ENCODE measurements around the gene CFAP90. TPM values are rescaled to one million over a fixed set of nuclear protein-coding genes. Genes with fewer than 3 reads are reported as not detected.

CFAP90 gene
- total RNA-seq, 1 donor from 2014 or later, result not detected

DNA sequence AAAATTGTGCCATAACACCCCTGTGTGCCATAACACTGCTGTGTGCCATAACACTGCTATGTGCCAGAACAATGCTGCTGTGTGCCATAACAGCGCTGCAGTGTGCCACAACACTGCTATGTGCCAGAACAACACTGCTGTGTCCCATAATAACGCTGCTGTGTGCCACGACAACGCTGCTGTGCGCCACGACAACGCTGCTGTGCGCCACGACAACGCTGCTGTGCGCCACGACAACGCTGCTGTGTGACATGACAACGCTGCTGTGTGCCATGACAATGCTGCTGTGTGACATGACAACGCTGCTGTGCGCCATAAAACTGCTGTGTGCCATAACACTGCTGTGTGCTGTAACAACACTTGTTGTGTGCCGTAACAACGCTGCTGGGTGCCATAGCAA is 25.9 kb downstream of the CFAP90 start:
- H2AFZ ChIP-seq (replicated peaks), result no peak overlapping the region
- TF ChIP-seq, protein P1, sequence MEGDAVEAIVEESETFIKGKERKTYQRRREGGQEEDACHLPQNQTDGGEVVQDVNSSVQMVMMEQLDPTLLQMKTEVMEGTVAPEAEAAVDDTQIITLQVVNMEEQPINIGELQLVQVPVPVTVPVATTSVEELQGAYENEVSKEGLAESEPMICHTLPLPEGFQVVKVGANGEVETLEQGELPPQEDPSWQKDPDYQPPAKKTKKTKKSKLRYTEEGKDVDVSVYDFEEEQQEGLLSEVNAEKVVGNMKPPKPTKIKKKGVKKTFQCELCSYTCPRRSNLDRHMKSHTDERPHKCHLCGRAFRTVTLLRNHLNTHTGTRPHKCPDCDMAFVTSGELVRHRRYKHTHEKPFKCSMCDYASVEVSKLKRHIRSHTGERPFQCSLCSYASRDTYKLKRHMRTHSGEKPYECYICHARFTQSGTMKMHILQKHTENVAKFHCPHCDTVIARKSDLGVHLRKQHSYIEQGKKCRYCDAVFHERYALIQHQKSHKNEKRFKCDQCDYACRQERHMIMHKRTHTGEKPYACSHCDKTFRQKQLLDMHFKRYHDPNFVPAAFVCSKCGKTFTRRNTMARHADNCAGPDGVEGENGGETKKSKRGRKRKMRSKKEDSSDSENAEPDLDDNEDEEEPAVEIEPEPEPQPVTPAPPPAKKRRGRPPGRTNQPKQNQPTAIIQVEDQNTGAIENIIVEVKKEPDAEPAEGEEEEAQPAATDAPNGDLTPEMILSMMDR (IDR thresholded peaks at IDR 0.05), result no peak
- TF ChIP-seq EZH2 (IDR thresholded peaks at IDR 0.05), result no peak
- no peak for TF ChIP-seq EZH2phosphoT487 (IDR thresholded peaks at IDR 0.05)
- H3K4me3 ChIP-seq, result no peak overlapping the region
- H3K36me3 ChIP-seq, result no peaks in the 10 kb centered on the region
- no peaks in the 10 kb centered on the region for H3K79me2 ChIP-seq (ENCODE audit: low read depth)
- Mint-ChIP-seq H3K27ac (no peak overlapping the region), H3K27me3 (ENCODE audit: insufficient read depth, low read depth) (no peaks in the 10 kb centered on the region), H3K4me3 (no peak overlapping the region), H3K4me1 (peaks cover 21% of the 10 kb centered on the region), H3K9me3 (no peaks in the 10 kb centered on the region), H3K36me3 (no peaks in the 10 kb centered on the region)
- H4K20me1 ChIP-seq (ENCODE audit: low read depth), result no peaks in the 10 kb centered on the region
- peaks cover 5% of the 10 kb centered on the region for H3K4me1 ChIP-seq
- H3K4me2 ChIP-seq, result no peak overlapping the region
- no peaks in the 10 kb centered on the region for H3K27me3 ChIP-seq
- H3K27ac ChIP-seq, result no peak overlapping the region
- DNase-seq (ENCODE audit: low spot score), result no peak
- H3K9me3 ChIP-seq (ENCODE audit: low read depth), result no peaks in the 10 kb centered on the region
- H3F3A ChIP-seq (ENCODE audit: low read depth), result no peaks in the 10 kb centered on the region
- no peak overlapping the region for H3K9ac ChIP-seq

DNA sequence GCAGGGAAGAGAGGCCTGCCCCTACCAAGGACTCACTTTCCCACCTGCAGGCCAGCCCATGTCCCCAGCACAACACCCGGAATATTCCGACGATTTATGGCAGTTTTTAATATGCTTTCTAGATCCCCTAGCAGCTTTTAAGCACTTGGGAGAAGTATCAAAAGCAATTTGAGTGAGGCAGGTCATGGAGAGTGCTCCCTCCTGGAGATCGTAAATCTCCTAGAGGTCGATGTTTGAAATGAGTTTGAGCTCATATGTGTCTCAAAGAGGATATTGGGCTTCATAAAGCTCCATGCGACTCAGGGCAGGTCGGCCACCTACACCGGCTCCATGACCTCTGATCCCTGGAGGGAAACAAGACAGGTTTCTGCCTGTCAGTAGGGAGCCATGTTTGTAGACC is 27.3 kb downstream of the CFAP90 start:
- no peak for DNase-seq (ENCODE audit: low spot score)
- Histone ChIP-seq H3K79me2 (ENCODE audit: low read depth) (no peaks in the 10 kb centered on the region), H3K36me3 (no peaks in the 10 kb centered on the region), H3K9ac (no peak overlapping the region), H3K4me2 (no peak overlapping the region), H3K4me1 (peaks cover 5% of the 10 kb centered on the region), H3K27ac (no peak overlapping the region), H3K4me3 (no peak overlapping the region), H4K20me1 (ENCODE audit: low read depth) (no peaks in the 10 kb centered on the region), H3F3A (ENCODE audit: low read depth) (no peaks in the 10 kb centered on the region), H3K27me3 (no peaks in the 10 kb centered on the region), H2AFZ (replicated peaks) (no peak overlapping the region), H3K9me3 (ENCODE audit: low read depth) (no peaks in the 10 kb centered on the region)
- Mint-ChIP-seq H3K27me3 (ENCODE audit: insufficient read depth, low read depth) (no peaks in the 10 kb centered on the region), H3K36me3 (no peaks in the 10 kb centered on the region), H3K4me1 (peaks cover 21% of the 10 kb centered on the region), H3K4me3 (no peak overlapping the region), H3K27ac (no peak overlapping the region), H3K9me3 (no peaks in the 10 kb centered on the region)
- no peak for TF ChIP-seq EZH2 (IDR thresholded peaks at IDR 0.05)
- TF ChIP-seq, protein P1 (IDR thresholded peaks at IDR 0.05), result no peak
- no peak for TF ChIP-seq EZH2phosphoT487 (IDR thresholded peaks at IDR 0.05)

DNA sequence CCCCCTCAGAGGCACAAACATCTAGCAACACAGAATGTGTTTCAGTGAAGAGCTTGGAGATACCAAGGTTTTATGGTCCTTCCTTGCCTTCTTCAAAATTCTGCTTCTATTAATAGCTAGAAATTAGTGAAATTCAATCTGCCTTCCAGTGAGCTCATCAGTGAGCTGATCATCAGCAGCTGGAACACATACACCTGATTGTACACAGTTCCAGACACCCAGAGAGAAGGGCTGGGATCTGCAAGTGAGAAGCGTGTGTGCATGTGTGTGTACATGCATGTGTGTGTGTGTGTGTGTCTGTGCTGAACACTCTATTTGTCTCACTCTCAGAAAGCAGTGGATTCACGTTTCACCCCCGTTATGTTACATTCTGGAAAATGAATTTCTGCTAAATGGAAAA is 28.5 kb downstream of the CFAP90 start:
- no peak overlapping the region for H3K4me3 Mint-ChIP-seq
- Histone ChIP-seq H3K4me3 (no peak overlapping the region), H3K36me3 (no peaks in the 10 kb centered on the region), H2AFZ (replicated peaks) (no peak overlapping the region), H4K20me1 (ENCODE audit: low read depth) (no peaks in the 10 kb centered on the region), H3F3A (ENCODE audit: low read depth) (no peaks in the 10 kb centered on the region), H3K27me3 (no peaks in the 10 kb centered on the region), H3K9me3 (ENCODE audit: low read depth) (no peaks in the 10 kb centered on the region), H3K9ac (no peak overlapping the region), H3K27ac (no peak overlapping the region), H3K79me2 (ENCODE audit: low read depth) (no peaks in the 10 kb centered on the region), H3K4me2 (no peak overlapping the region), H3K4me1 (peaks cover 5% of the 10 kb centered on the region)
- no peak overlapping the region for H3K27ac Mint-ChIP-seq
- no peaks in the 10 kb centered on the region for H3K36me3 Mint-ChIP-seq
- DNase-seq (ENCODE audit: low spot score), result no peak
- H3K27me3 Mint-ChIP-seq (ENCODE audit: insufficient read depth, low read depth), result no peaks in the 10 kb centered on the region
- peaks cover 17% of the 10 kb centered on the region for H3K4me1 Mint-ChIP-seq
- H3K9me3 Mint-ChIP-seq, result no peaks in the 10 kb centered on the region
- no peak for TF ChIP-seq EZH2phosphoT487 (IDR thresholded peaks at IDR 0.05)
- TF ChIP-seq, protein P1 (IDR thresholded peaks at IDR 0.05), result no peak
- TF ChIP-seq EZH2 (IDR thresholded peaks at IDR 0.05), result no peak

Measured in neural progenitor cell (in vitro differentiated cells).